Rectal smooth muscle tissue (tissue), 1 donor: ENCODE measurements around the gene ACTR10.

Source experiments
- H3K27ac ChIP-seq: one replicate; pipeline ENCODE4 v1.7.0; 2013; ENCODE audit warnings: low read depth, low read length, inconsistent platforms
- H3K27me3 ChIP-seq: one replicate; pipeline ENCODE4 v1.7.0; 2013; ENCODE audit warnings: low read length; ENCODE audit not compliant: control insufficient read depth, insufficient read depth
- H3K36me3 ChIP-seq: one replicate; pipeline ENCODE4 v1.7.0; 2013; ENCODE audit warnings: low read length; ENCODE audit not compliant: control insufficient read depth, insufficient read depth
- H3K4me1 ChIP-seq: one replicate; pipeline ENCODE4 v1.7.0; 2013; ENCODE audit warnings: low read length; ENCODE audit not compliant: control insufficient read depth, insufficient read depth
- H3K4me3 ChIP-seq: one replicate; pipeline ENCODE4 v1.7.0; 2013; ENCODE audit warnings: low read length
- H3K9ac ChIP-seq: one replicate; pipeline ENCODE4 v1.7.0; 2013; ENCODE audit warnings: low read length

The ACTR10 gene

GRCh38 chr14:58275527-58276190, 75.7 kb downstream of the ACTR10 start:
- peaks cover 8% of the 10 kb centered on the region for H3K4me1 ChIP-seq
- H3K9ac ChIP-seq = no peak overlapping the region
- peaks cover 3% of the 10 kb centered on the region for H3K36me3 ChIP-seq

GRCh38 chr14:58276208-58276607, 76.3 kb downstream of the ACTR10 start:
- no peak overlapping the region for H3K27ac ChIP-seq
- peaks cover 14% of the 10 kb centered on the region for H3K4me1 ChIP-seq
- no peaks in the 10 kb centered on the region for H3K27me3 ChIP-seq
- no peak overlapping the region for H3K9ac ChIP-seq
- no peak overlapping the region for H3K4me3 ChIP-seq
- H3K36me3 ChIP-seq = peaks cover 3% of the 10 kb centered on the region

More at GRCh38 chr14:58275527-58276190, 75.7 kb downstream of the ACTR10 start:
- no peaks in the 10 kb centered on the region for H3K27me3 ChIP-seq
- H3K27ac ChIP-seq = no peak overlapping the region
- H3K4me3 ChIP-seq = no peak overlapping the region

GRCh38 chr14:58278177-58278576, 78.2 kb downstream of the ACTR10 start:
- Histone ChIP-seq H3K9ac (no peak overlapping the region), H3K27me3 (no peaks in the 10 kb centered on the region), H3K4me1 (peaks cover 21% of the 10 kb centered on the region), H3K4me3 (no peak overlapping the region), H3K36me3 (peaks cover 3% of the 10 kb centered on the region), H3K27ac (no peak overlapping the region)

- Histone ChIP-seq H3K4me3 (no peak overlapping the region), H3K36me3 (peaks cover 5% of the 10 kb centered on the region), H3K9ac (no peak overlapping the region), H3K27me3 (no peaks in the 10 kb centered on the region), H3K4me1 (peaks cover 21% of the 10 kb centered on the region), H3K27ac (peak overlapping the region; percentile 76)
Measured at GRCh38 chr14:58280954-58281787, 81.2 kb downstream of the ACTR10 start.

GRCh38 chr14:58281969-58282368, 82.0 kb downstream of the ACTR10 start:
- no peak overlapping the region for H3K9ac ChIP-seq
- H3K27ac ChIP-seq = peak overlapping the region; percentile 76
- peaks cover 5% of the 10 kb centered on the region for H3K36me3 ChIP-seq
- H3K4me3 ChIP-seq = no peak overlapping the region
- H3K27me3 ChIP-seq = no peaks in the 10 kb centered on the region
- H3K4me1 ChIP-seq = peaks cover 21% of the 10 kb centered on the region

- peak overlapping the region; percentile 14 for H3K27ac ChIP-seq
- H3K27me3 ChIP-seq = no peaks in the 10 kb centered on the region
- peaks cover 21% of the 10 kb centered on the region for H3K4me1 ChIP-seq
- peaks cover 2% of the 10 kb centered on the region for H3K36me3 ChIP-seq
- no peak overlapping the region for H3K9ac ChIP-seq
- H3K4me3 ChIP-seq = no peak overlapping the region
Measured at GRCh38 chr14:58282925-58283593, 83.1 kb downstream of the ACTR10 start.

GRCh38 chr14:58283730-58284129, 83.8 kb downstream of the ACTR10 start:
- H3K4me1 ChIP-seq = peaks cover 21% of the 10 kb centered on the region
- H3K27ac ChIP-seq = no peak overlapping the region
- H3K27me3 ChIP-seq = no peaks in the 10 kb centered on the region
- H3K4me3 ChIP-seq = no peak overlapping the region
- H3K36me3 ChIP-seq = peaks cover 2% of the 10 kb centered on the region
- H3K9ac ChIP-seq = no peak overlapping the region

GRCh38 chr14:58285132-58285531, 85.2 kb downstream of the ACTR10 start:
- Histone ChIP-seq H3K36me3 (peaks cover 2% of the 10 kb centered on the region), H3K4me3 (no peak overlapping the region), H3K9ac (no peak overlapping the region), H3K4me1 (peaks cover 21% of the 10 kb centered on the region), H3K27me3 (no peaks in the 10 kb centered on the region), H3K27ac (no peak overlapping the region)
